HG03097 (cell line): ENCODE measurements around the gene TRIM8.
"Not testable (repeated sequence)": the region's sequence is repeated elsewhere in the genome, so short reads cannot be mapped to it uniquely, and the experiment has no call there.

ENCODE experiments used
- ATAC-seq: cut with Tn5 transposase; IDR thresholded peaks from one replicate; pipeline ENCODE4 v1.9.1; 2021; ENCODE audit not compliant: unreplicated experiment, low FRiP score

TRIM8 gene

DNA sequence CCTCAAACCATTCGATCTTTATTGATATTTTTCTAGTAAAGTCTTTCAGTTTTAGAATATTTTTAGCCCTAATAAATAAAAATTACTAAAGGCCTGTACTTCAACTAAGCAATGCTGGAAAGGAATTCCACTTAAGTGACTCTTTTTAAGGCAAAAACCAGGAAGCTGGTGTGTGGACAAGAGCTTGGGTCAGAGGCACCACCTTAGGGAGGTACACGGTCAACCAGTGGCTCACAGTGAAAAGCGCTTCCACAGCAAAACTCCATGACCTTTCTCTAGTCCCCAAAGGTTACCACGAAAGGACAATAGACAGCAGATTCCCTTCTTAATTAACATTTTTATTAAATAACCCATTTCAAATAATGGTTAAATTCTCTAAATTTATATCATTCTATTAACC is 38.7 kb downstream of the TRIM8 start:
- ATAC-seq = no peak

DNA sequence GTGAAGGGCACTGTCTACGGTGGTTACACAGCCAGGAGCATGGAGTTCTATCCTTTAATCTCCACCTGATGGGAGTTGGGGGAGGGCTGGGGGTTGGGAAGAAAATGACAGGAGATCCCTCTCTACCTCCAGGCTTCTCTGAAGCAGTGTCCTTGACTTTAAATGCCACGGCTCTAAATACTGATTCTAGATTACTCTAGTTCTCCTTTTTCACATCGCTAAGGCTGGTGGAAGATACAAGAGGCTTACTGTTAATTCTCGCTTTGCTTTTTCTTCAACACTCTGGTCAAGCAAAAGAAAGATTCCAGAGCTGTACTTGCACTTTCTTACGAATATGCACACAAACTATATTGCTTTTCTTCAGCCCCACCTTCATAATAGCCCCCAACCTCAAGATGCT is 39.5 kb downstream of the TRIM8 start:
- ATAC-seq = no peak

DNA sequence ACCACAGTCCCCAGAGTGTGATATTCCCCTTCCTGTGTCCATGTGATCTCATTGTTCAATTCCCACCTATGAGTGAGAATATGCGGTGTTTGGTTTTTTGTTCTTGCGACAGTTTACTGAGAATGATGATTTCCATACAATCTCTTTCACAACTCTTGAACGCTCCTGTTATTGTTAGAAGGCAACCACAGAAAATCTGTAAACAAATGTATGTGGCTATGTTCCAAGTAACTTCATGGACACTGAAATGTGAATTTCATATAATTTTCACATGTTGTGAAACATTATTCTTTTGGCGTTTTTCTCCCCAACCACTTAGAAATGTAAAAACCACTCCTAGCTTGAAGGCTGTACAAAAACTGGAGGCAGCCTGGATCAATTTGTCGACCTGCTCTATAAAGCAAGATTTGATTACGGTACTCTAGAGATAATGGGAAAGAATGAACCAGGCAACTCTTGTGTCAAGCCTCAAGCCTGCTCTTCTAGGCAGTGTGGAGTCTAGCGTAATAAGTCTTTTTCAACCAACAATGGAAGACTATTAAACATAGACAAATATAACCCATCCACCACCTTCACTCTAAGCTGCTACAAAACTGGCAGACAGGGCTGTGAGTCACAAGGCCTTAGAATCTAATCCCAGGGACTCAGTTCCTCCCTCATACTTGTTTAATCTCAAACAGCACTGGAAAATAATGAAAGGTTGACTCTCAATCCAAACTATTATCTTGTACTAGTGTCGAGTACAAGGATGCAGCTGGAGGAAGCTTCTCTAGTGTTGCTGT is 47.2 kb downstream of the TRIM8 start:
- ATAC-seq = no peak

DNA sequence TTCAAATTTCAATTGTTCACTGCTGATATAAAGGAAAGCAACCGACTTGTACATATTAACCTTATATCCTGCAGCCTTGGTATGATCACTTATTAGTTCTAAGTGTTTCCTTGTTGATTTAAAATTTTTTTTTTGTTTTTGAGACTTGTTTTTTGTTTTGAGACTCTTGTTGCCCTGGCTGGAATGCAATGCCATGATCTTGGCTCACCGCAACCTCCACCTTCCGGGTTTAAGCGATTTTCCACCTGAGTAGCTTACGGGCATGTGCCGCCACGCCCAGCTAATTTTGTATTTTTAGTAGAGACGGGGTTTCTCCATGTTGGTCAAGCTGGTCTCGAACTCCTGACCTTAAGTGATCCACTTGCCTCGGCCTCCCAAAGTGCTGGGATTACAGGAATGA is 51.1 kb downstream of the TRIM8 start:
- not testable (repeated sequence) for ATAC-seq

DNA sequence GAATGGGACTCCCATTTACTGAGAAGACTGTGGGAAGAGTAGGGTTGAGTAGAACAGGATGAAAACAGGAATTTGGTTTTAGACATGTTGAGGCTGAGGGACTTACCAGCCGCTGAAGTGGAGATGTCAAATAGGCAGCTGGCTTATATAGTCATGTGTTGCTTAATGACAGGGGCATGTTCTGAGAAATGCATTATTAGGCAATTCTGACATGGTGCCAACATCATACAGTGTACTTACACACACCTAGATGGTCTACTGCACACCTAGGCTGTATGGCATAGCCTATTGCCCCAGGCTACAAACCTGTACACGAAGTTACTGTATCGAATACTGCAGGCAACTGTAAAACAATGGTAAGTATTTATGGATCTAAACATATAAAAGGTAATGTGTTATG is 52.5 kb downstream of the TRIM8 start:
- ATAC-seq = no peak

DNA sequence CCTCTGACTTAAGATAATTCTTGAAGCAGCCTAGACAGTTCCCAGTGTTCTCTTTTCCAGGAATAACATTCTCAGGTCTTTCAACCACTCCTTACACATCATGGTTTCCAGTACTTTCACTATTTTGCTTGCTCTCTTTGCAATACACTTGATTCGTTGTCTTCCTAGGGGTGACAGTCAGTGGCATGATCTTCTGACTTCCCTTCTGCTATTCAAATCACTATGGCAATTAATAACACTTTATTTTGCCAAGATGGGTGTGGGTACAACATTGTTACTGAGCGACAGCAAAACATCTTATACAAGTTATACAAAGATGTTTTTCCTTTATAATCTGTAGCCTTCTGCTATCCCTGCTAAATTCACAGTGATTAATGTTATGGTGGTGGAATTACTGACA is 54.6 kb downstream of the TRIM8 start:
- ATAC-seq = no peak

DNA sequence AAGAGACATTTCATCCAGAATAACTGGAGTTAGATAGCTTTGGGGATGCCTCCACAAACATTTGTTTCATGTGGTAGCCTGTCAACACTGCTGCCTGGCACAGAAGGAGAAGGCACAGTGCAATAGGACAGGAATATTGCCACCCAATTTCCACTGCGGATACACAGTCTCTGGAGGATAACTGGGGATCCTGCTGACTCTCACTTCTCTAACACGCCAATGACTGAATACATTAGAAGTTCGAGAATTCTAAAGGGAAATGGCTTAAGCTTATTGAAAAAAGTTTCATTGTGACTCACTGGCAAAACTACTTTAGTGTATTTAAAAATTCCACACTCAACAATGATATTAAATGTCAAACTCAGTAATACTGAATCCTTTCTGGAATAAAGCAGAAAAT is 57.0 kb downstream of the TRIM8 start:
- no peak for ATAC-seq

DNA sequence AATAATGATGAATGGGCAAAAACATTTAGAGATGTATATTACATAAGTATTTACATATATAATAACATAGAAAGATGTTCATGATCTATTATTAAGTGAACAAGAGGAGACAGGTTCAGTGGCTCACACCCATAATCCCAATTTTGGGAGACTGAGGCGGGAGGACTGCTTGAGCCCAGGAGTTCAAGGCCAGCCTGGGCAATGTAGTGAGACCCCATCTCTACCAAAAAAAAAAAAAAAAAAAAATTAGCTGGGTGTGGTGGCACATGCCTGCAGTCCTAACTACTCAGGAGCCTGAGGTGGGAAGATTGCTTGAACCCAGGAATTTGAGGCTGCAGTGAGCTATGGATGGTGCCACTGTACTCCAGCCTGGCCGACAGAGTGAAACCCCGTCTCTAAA is 57.5 kb downstream of the TRIM8 start:
- no peak for ATAC-seq

DNA sequence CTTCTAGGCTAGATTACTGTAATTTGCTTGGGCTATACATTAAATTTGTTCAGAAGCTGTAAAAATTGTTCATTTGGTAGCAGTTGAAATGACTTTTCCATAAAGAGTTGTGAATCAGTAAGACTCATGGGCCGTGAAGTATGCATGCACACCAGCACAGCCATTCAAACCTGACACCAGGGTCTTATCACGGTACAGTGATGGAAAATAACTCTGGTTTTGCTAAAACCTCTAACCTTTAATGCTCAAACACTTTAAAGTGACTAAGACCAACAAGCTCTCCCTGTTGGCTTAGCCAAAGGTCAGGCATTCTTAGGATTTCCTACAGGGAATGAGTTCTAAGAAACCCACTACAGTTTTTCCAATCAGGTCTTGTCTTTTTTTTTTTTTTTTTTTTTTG is 58.5 kb downstream of the TRIM8 start:
- no peak for ATAC-seq

DNA sequence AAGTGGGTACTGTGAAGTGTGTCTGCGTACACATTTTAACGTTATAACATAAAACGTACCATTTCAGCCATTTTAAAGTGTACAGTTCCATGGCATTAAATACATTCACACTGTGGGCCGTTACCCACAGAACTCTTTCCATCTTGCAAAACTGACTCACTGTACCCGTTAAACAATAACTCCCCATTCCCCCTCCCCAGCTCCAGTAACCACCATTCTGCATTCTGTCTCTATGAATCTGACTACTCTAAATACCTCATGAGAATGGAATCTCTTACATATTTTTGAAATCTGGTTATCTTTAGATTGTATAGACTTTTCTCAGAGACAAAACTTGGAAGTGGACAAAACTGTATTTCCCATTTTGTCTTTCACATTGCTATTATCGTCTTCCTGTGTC is 60.6 kb downstream of the TRIM8 start:
- ATAC-seq = no peak

DNA sequence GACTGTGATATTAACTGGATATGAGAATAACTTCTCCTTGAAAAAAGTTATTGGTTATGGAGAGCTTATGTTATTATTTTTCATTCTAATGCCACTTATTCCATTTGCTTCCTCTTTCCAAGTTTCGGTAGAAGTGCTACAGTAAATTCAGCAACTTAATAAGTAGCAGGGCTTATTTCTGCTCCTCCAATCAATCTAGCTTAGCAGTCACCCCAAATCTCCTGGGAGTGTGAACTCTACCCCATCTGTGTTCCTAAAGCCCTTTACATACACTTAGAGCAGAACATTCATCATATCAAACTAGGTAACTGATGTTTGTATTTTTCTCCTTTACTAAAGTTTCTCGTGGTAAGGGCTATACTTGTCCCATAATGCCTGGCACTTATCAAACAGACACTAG is 61.3 kb downstream of the TRIM8 start:
- no peak for ATAC-seq
